ENCODE measurements around the gene HDAC7.
A peak's percentile ranks its signal among the peaks of the same experiment; 100 is the strongest.
"Not testable (repeated sequence)": the region's sequence is repeated elsewhere in the genome, so short reads cannot be mapped to it uniquely, and the experiment has no call there.

The HDAC7 gene

GRCh38 chr12:47811581-47812484 lies 7.9 kb downstream of the HDAC7 start:
- DNase-seq, result no peak

GRCh38 chr12:47811072-47811396 lies 8.7 kb downstream of the HDAC7 start:
- DNase-seq, result no peak

DNA sequence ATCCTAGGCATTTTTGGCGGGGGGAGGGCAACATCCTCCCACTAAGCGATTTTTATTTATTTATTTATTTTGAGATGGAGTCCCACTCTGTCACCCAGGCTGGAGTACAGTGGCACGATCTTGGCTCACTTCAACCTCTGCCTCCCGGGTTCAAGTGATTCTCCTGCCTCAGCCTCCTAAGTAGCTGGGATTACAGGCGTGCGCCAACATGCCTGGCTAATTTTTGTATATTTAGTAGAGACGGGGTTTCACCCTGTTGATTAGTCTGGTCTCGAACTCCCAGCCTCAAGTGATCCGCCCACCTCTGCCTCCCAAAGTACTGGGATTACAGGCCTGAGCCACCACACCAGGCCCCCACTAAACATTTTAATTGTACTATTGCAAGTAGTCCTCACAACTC lies 10.2 kb downstream of the HDAC7 start:
- DNase-seq, result not testable (repeated sequence)

- peak; percentile 64 for DNase-seq
Measured at GRCh38 chr12:47808574-47809365, 10.9 kb downstream of the HDAC7 start.

- DNase-seq, result peak; percentile 93
Measured at GRCh38 chr12:47808050-47808449, 11.7 kb downstream of the HDAC7 start.

GRCh38 chr12:47807338-47807737 lies 12.4 kb downstream of the HDAC7 start:
- no peak for DNase-seq

GRCh38 chr12:47805417-47805816 lies 14.3 kb downstream of the HDAC7 start:
- DNase-seq, result no peak

DNA sequence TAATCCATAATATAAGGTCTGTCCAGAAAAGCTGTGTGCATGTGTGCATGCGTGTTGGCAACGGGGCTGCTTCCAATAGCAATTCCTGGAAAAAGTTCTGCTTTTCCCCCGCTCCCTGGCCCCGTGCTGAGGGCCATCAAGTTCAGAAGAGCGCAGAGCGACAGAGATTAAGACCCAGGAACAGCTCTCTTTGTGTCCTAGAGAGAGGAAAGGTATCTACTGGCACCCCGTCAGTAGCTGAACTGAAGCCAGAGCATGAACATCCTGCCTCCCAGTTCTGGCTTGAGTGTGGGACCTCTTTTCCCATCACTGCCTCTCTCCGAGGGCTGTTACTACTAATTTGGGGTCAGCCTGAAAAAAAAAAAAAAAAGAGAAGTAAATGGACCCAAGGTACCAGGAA lies 15.5 kb downstream of the HDAC7 start:
- DNase-seq, result no peak

DNA sequence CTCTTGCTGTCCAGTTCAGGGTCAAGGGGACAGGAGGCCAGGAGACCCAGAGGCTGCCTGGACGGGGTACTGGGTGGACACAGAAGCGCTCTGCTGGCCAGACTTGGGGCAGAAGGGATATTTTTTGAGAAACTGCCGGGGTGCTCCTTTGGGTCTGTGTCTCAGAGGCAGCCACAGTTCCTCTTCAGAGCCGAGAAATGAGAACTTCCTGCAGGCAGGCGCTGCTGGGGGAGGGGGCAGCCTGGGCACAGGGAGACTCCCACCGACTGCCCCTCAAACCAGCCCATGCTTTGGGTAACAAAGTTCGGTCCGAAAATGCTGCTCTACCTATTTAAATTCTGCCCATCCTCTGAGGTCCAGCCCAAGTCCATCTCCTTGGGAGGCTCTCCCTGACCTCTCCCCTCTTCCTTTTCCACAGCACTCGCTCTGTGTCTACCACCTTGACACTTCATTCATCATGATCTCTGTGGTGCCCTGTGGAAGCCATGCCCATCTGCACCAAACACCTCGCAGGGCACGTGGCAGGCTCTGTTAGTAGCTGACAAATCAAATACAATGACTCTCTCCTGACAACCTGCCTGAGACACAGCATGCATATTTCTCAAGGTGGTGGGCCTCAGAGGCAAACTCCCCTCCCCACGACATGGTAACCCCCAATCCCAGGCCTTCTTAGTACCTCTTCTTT lies 16.4 kb downstream of the HDAC7 start:
- no peak for DNase-seq

- no peak for DNase-seq
Measured at GRCh38 chr12:47802312-47802711, 17.4 kb downstream of the HDAC7 start.

- DNase-seq, result no peak
Measured at GRCh38 chr12:47801904-47802246, 17.8 kb downstream of the HDAC7 start.

- peak; percentile 39 for DNase-seq
Measured at GRCh38 chr12:47801170-47801903, 18.4 kb downstream of the HDAC7 start.

- no peak for DNase-seq
Measured at GRCh38 chr12:47800582-47800981, 19.1 kb downstream of the HDAC7 start.

DNA sequence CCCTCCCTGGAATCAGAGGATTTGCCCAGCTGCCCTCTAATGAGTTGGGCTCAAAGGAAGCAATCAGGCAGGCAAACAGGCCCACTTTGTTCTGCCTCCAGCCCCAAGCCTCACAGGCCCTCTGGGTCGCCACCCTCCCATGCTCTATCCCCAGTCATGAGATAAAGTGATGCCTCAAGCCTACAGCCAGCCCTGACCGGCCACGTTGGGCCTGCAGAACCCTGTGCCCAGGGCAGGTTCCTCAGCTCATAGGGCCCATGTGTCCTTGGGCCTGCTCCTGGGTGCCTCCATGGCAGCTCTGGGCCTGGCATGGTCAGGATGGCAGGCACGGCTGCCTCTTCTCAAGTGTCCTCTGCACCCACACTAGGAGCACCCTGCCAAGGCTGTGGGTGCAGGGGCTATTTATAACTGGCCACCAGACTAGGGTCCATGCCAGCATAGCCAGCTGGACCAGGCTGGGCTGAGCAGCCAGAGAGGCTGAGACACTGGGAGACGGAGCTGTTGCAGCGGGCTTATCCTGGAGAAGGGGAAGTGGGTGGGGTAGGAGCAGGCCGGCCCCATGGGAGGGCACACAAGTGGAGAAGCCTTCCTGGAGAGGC lies 20.2 kb downstream of the HDAC7 start:
- no peak for DNase-seq

DNA sequence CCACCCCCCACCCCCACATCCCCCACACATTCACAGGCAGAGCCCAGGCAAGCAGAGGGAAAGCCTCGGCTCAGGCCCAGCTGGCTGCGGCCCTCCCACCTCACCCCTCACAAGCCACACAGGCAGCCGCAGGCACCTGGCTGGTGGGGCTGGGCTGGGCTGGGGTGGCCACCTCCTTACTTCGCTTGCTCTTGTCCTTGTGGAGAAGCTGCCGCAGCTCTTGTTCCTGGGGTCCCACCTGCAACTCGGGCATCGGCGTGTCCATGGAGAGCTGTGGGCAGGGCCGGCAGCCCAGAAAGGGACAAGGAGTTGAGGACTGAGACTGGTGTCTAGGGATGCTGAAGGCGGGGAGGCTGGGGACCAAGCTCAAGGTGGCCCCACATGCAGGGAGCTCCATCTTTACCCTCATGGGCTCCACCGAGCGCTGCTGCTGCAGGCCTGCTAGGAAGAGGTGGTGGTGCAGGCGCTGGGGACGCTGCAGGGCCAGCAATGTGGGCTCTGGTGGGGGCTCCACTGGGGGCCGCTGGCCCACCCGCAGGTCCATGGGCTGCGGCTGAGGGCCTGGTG lies 21.2 kb downstream of the HDAC7 start:
- no peak for DNase-seq

DNA sequence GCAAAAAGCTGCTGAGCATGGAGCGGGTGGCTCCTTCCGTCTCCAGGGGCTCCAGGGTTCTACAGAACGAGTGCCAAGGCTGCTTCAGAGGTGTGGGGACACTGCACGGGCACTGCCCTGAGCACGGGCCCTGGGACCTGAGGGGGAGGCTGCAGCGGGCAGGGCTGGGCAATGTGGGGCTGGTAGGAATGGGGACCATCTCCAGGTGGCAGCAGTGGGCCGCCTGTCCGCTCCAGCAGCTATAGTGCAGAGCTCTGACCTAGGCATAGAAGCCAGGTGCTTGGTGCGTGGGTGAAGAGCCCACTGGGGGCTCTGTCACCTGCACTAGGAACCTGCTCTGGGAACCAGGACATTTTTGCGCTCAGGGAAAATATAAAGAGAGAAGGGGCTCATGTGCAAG lies 22.3 kb downstream of the HDAC7 start:
- peak; percentile 53 for DNase-seq

DNA sequence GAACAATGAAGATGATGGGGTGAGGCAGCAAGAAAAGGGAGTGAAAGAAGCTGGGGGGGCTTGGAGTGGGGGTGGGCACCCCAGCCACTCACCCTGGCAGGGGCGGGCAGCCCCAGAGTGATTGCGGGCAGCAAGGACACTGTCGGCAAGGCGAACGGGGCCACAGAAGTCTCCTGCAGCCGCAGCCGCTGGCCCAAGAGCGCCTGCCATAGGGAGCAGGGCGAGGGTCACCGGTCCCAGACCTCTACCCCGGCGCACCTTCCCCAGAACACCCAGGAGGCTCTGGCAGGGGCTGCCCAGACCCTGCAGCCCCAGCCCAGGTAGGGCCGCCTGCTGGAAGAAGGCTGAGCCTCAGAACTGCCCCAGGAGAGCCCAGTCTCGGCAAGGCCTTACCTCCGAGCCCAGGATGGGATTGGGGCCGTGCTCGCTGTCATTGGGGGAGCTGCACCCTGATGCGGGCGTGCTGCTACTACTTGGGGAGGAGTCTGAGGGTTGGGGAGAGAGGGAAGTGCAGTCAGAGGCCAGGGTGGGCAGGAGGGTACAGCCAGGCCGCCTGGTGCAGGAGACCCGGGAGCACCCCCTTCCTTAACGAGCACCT lies 23.8 kb downstream of the HDAC7 start:
- no peak for DNase-seq

- no peak for DNase-seq
Measured at GRCh38 chr12:47795121-47795813, 24.4 kb downstream of the HDAC7 start.

DNA sequence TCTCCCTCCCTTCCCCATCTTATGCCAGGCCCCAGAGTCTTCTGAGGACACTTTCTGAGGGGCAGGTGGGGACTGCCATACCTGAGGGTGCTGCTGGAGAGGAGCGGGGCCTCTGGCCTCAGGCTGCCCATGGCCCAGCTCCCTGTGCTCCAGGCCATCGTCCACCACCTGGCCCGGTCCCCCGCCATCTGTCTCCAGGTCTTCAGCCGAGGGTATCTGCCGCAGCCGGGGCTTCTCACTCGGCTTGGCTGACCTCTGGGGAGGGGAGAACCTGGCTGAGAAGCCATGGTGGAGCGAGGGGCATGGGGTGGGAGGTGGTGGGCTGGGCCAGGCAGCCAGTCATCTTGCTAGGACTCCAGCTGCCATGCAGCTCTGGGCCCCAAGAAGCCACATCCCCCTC lies 25.0 kb downstream of the HDAC7 start:
- no peak for DNase-seq

DNA sequence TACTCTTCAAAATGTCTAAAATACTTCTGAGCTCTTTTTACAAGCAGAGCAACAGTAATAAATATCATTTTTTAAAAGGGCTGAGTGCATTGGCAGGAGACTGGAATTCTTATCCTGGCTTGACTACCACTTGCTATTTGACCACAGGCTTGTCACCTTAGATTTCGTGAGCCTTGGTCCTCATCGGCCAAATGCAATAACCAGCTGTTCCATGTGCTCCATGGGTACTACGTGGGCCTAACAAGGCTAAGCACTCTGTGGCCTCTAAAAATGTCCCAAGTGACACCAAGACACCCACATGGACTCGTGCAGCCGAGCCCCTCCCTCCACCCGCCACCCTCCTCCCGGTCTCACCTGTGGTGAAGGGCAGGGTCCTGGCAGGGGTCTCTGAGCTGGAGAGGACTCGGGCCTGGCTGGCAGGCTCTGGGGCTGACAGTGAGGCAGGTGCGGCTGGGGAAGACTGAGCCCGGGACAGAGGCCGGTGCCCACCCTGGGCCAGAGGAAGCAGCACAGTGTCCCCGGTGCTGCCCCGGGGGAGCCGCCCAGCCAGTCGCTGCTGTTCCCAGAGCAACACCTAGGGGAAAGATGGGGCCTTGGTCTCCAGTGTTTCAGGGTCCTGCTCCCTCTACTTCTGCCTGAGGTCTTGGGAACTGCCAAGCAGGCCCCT lies 26.6 kb downstream of the HDAC7 start:
- DNase-seq, result no peak

- DNase-seq, result no peak
Measured at GRCh38 chr12:47791874-47792273, 27.8 kb downstream of the HDAC7 start.
